Measurements from ENCODE around the gene PHETA1.

DNA sequence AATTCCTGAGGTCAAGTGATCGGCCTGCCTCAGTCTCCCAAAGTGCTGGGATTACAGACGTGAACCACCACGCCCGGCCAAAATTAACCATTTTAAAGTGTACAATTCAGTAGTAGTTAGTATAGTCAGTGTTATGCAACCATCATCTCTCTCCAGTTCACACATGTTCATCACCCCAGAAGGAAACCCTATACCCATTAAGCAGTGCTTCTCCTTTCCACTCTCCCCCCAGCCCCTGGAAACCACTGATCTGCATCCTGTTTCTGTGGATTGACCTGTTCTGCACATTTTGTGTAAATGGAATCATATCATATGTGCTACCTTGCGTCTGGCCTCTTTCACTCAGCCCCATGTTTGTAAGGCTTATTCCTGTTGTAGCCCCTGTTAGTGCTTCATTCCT, 52.2 kb downstream of the PHETA1 start:
- TF ChIP-seq CTCF (IDR thresholded peaks at IDR 0.05; ENCODE audit: insufficient read depth, low read depth, low read length): no peak
- no peak for TF ChIP-seq EZH2 (IDR thresholded peaks at IDR 0.05; ENCODE audit: insufficient read depth, low read length)
